GM10266 (cell line): ENCODE measurements around the gene RASGRP1.
A peak's percentile ranks its signal among the peaks of the same experiment; 100 is the strongest.

Source experiments
- DNase-seq: peaks from one replicate; pipeline ENCODE4 v3.0.0; 2012; ENCODE audit errors: extremely low spot score
- CTCF ChIP-seq: IDR thresholded peaks from 2 replicates; pipeline ENCODE4 v1.5.1; 2012; ENCODE audit warnings: mild to moderate bottlenecking, low read depth; ENCODE audit not compliant: control insufficient read depth, insufficient read depth; ENCODE audit errors: missing control alignments

Gene RASGRP1

GRCh38 chr15:38453971-38454695 lies 110.5 kb downstream of the RASGRP1 start, which contains the start of gene FAM98B:
Gene FAM98B (plus strand): TSS chr15:38454127. CDS start chr15:38454162, 35 bp downstream.
- peak; percentile 71 for DNase-seq
- no peak for TF ChIP-seq CTCF

GRCh38 chr15:38441130-38441519 lies 123.5 kb downstream of the RASGRP1 start:
- TF ChIP-seq CTCF = no peak
- no peak for DNase-seq

- DNase-seq = peak; percentile 40
- peak; percentile 92 for TF ChIP-seq CTCF
Measured at GRCh38 chr15:38440353-38441129, 124.1 kb downstream of the RASGRP1 start.
